Ecto neural progenitor cell (in vitro differentiated cells): ENCODE measurements around the gene SLC35E3.

ENCODE experiments used
- DNase-seq: peaks from one replicate; pipeline ENCODE4 v3.0.0-alpha.2; 2018; ENCODE audit warnings: low spot score

Gene SLC35E3

GRCh38 chr12:68745904-68746571 lies at the start of gene SLC35E3:
TSS of gene SLC35E3 (plus strand) at chr12:68746176. CDS start at chr12:68746378, 202 bp downstream.
- DNase-seq: peak; percentile 97

GRCh38 chr12:68699486-68699885 lies 46.5 kb upstream of the SLC35E3 start:
- DNase-seq: no peak

- no peak for DNase-seq
Measured at GRCh38 chr12:68727776-68728175, 18.2 kb upstream of the SLC35E3 start.

- no peak for DNase-seq
Measured at GRCh38 chr12:68733661-68734071, 12.3 kb upstream of the SLC35E3 start.

GRCh38 chr12:68739891-68740290 lies 6.1 kb upstream of the SLC35E3 start:
- no peak for DNase-seq

GRCh38 chr12:68743356-68743755 lies 2.6 kb upstream of the SLC35E3 start:
- DNase-seq: no peak

GRCh38 chr12:68745376-68745903 lies 536 bp upstream of the SLC35E3 start:
- no peak for DNase-seq

GRCh38 chr12:68746572-68747180 lies 700 bp downstream of the SLC35E3 start:
- no peak for DNase-seq

GRCh38 chr12:68749443-68749842 lies 3.5 kb downstream of the SLC35E3 start:
- DNase-seq: no peak

GRCh38 chr12:68749861-68750260 lies 3.9 kb downstream of the SLC35E3 start:
- DNase-seq: no peak

DNA sequence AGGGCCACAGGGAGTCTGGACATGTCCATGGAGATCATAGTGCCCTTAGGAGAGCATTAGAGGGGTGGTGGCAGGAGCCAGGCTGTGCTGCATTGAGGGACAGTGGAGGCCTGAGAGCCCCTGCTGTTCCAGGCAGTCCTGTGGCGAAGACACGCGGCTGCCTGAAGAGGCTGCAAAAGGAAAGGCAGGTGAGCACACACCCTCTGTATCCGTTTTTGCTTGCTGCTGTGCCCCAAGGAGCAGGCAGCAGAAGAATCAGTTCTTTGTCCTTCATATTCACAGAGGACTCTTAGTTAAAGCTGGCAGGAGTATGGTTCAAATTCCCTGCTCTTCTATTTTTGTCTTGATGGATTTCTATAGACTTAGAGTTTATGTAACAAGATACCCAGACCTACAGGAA lies 4.5 kb downstream of the SLC35E3 start:
- DNase-seq: no peak

- DNase-seq: no peak
Measured at GRCh38 chr12:68755536-68756243, 9.7 kb downstream of the SLC35E3 start.

- DNase-seq: no peak
Measured at GRCh38 chr12:68759852-68760251, 13.9 kb downstream of the SLC35E3 start.

- no peak for DNase-seq
Measured at GRCh38 chr12:68760806-68761441, 14.9 kb downstream of the SLC35E3 start.

DNA sequence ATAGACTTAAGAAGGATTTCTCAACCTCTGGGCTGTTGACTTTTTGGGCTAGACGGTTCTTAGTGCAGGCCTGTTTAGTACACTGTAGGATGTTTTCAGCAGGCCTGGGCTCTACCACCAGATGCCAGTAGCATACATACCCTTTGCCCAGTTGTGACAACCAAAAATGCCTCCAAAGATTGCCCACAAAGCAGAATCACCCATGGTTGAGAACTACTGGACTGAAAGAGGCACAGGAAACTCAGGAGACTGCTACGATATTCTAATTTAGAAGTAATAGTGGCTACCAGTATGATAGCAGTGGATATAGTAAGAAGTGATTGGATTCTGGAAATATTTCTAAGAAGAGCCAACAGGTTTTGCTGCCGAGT lies 15.5 kb downstream of the SLC35E3 start:
- DNase-seq: no peak

DNA sequence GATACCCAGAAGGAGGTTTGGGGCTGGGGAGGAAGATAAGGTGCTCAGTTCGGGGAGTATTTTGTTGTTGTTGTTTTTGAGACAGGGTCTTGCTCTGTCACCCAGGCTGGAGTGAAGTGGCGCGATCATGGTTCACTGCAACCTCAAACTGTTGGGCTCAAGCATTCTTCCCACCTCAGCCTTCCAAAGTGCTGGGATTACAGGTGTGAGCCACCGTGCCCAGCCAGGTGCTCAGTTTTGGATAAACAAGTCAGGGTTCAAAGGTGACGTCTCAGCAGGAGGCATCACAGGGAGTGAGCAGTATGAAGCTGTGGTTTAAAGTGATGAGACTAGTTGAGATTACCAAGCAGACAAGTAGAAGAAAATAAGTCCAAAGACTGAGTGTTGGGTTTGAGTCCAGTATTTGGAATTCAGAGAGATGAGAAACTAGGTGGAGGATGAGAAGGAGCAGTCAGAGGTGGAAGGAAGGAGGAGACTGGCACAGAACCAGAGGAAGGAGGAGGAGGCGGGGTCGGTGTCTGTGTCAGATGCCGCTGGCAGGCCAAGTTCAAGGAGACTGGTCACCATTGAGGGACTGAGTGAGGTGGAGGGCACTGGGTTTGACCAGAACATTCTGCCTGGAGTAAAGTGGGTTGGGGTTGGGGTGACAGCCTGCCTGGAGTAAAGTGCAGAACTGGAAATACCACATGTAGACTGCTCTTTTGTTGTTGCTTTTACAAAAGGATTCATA lies 16.1 kb downstream of the SLC35E3 start:
- DNase-seq: no peak

DNA sequence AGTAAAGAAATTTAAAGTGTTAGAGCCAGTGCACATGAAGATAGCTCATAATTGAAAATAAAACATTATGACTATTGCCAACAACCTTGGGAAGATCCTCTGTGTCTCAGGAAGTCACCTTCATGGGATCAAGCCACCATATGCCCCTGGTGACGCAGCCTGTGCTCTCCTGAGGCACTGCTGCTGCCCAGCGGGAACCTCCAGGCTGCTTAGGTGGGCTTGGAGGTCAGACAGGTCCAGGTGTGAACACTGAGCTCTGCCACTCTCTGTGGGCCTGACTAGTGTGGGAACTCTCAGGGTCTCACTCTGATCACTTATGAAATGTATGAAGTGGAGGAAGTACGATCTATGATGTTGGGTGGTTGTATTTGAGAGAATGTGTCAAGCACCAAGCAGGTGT lies 16.7 kb downstream of the SLC35E3 start:
- no peak for DNase-seq

DNA sequence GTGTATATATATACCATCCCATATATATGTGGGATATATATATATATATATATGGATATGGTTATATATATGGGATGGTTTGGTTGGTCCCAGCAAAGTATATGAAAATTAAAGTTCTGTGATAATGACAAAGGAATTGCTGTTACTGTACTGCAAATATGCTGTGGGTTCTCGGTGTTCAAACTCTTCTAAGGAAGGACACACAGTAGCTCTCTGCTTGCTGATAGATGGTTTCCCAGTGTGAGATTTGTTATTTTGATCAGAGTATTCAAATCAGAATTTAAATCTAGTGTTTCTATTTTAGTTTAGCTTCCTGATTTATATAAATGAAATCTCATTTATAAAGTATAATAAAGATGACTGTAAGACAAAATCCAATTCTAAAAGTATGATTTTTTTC lies 19.7 kb downstream of the SLC35E3 start:
- DNase-seq: no peak

DNA sequence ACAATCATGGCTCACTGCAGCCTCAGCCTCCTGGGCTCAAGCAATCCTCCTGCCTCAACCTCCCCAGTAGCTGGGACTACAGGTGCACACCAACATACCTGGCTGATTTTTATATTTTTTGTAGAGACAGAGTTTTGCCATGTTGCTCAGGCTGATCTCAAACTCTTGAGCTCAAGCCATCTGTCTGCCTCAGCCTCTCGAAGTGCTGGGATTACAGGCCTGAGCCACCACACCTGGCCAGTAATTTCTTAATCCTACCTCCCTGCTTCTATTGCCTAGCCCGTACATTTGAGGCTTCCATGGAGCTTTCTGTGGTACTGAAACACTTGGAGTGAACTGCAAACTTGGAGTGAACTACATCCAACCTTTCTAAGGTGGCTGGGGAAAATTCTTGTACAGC lies 20.7 kb downstream of the SLC35E3 start:
- no peak for DNase-seq

DNA sequence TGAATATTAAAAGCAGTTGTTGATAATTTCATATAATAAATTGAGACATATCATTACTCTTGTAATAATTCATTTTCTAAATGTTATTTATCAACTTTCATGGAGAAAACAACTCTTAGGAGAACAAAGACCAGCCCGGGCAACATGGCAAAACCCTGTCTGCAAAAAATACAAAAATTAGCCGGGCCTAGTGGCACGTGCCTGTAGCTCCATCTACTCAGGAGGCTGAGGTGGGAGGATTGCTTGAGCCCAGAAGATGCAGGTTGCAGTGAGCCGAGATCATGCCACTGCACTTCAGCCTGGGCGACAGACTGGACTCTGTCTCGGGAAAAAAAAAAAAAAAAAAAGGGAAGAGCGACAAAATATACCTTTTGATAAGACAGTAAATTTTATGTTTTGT lies 21.2 kb downstream of the SLC35E3 start:
- DNase-seq: no peak

DNA sequence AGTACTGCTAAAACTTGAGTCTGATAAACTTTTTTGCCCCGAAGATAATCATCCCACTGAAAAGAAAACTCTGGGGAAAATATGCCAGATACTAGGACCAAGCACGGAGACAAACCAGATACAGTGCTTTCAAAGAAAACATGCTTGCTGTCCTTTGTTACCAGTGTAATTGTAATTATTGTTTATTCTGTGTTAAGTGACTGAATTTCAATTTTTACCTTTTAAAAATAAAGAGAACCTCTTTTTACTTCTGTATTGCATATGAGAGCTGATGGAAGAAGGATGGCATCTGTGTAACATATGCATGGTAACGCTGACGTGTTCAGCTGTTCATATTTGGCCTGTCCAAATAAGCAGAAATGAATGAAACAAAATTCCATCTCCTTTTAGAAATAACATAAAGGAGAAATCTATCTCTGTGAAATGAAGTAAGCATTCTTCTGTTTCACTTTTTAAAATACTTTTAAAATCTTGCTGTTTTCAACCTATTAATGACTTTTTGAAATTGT lies 22.5 kb downstream of the SLC35E3 start:
- DNase-seq: no peak

GRCh38 chr12:68769941-68770340 lies 24.0 kb downstream of the SLC35E3 start:
- DNase-seq: no peak
